GM21786 (cell line): Measurements from ENCODE around the gene CAMTA1.

Experiments used
- ATAC-seq: cut with Tn5 transposase; IDR thresholded peaks from one replicate; pipeline ENCODE4 v1.9.1; 2021; ENCODE audit not compliant: unreplicated experiment

The CAMTA1 gene

GRCh38 chr1:7348073-7348472 is 562.8 kb downstream of the CAMTA1 start:
- ATAC-seq: no peak

- ATAC-seq: no peak
Observed at GRCh38 chr1:7348580-7348979, 563.3 kb downstream of the CAMTA1 start.

GRCh38 chr1:7350804-7351203 is 565.5 kb downstream of the CAMTA1 start:
- no peak for ATAC-seq

- no peak for ATAC-seq
Observed at GRCh38 chr1:7351649-7352048, 566.4 kb downstream of the CAMTA1 start.

GRCh38 chr1:7352364-7352763 is 567.1 kb downstream of the CAMTA1 start:
- ATAC-seq: no peak

- ATAC-seq: no peak
Observed at GRCh38 chr1:7352974-7353373, 567.7 kb downstream of the CAMTA1 start.

GRCh38 chr1:7355646-7356045 is 570.4 kb downstream of the CAMTA1 start:
- no peak for ATAC-seq

GRCh38 chr1:7356079-7356478 is 570.8 kb downstream of the CAMTA1 start:
- ATAC-seq: no peak

GRCh38 chr1:7358425-7358824 is 573.2 kb downstream of the CAMTA1 start:
- ATAC-seq: no peak

- no peak for ATAC-seq
Observed at GRCh38 chr1:7360526-7360925, 575.3 kb downstream of the CAMTA1 start.

- ATAC-seq: no peak
Observed at GRCh38 chr1:7362947-7363346, 577.7 kb downstream of the CAMTA1 start.

GRCh38 chr1:7363450-7363849 is 578.2 kb downstream of the CAMTA1 start:
- ATAC-seq: no peak

- ATAC-seq: no peak
Observed at GRCh38 chr1:7365706-7366105, 580.5 kb downstream of the CAMTA1 start.

- ATAC-seq: no peak
Observed at GRCh38 chr1:7366286-7366954, 581.2 kb downstream of the CAMTA1 start.

GRCh38 chr1:7366955-7367665 is 581.9 kb downstream of the CAMTA1 start:
- no peak for ATAC-seq

GRCh38 chr1:7369866-7370265 is 584.6 kb downstream of the CAMTA1 start:
- no peak for ATAC-seq

GRCh38 chr1:7371926-7372325 is 586.7 kb downstream of the CAMTA1 start:
- no peak for ATAC-seq

- ATAC-seq: no peak
Observed at GRCh38 chr1:7372477-7373120, 587.3 kb downstream of the CAMTA1 start.

- no peak for ATAC-seq
Observed at GRCh38 chr1:7373251-7373650, 588.0 kb downstream of the CAMTA1 start.

- ATAC-seq: no peak
Observed at GRCh38 chr1:7373876-7374562, 588.8 kb downstream of the CAMTA1 start.

- ATAC-seq: no peak
Observed at GRCh38 chr1:7374563-7375160, 589.4 kb downstream of the CAMTA1 start.
